Gastrocnemius medialis (tissue), 4 donors: ENCODE data around the gene EHD2.

Source experiments
- CTCF ChIP-seq, 5 experiments: fragments of 450-650 bp in 3 of 5; fragments of 200-600 bp in 2 of 5; sonication (generic) in 2 of 5; IDR thresholded peaks in 4 of 5; conservative IDR thresholded peaks in 1 of 5; 1 replicate in 4 of 5; 2 replicates in 1 of 5; pipeline ENCODE4 v1.5.1; 2016 to 2019; ENCODE audit warnings: antibody characterized with exemption in 5 of 5, mild to moderate bottlenecking in 3 of 5, moderate library complexity in 3 of 5
- POLR2A ChIP-seq, 2 donors: fragments of 450-650 bp; IDR thresholded peaks; one replicate each; pipeline ENCODE4 v1.6.1; 2017; ENCODE audit warnings: antibody characterized with exemption in 2 of 2, mild to moderate bottlenecking in 2 of 2, moderate library complexity in 2 of 2

DNA sequence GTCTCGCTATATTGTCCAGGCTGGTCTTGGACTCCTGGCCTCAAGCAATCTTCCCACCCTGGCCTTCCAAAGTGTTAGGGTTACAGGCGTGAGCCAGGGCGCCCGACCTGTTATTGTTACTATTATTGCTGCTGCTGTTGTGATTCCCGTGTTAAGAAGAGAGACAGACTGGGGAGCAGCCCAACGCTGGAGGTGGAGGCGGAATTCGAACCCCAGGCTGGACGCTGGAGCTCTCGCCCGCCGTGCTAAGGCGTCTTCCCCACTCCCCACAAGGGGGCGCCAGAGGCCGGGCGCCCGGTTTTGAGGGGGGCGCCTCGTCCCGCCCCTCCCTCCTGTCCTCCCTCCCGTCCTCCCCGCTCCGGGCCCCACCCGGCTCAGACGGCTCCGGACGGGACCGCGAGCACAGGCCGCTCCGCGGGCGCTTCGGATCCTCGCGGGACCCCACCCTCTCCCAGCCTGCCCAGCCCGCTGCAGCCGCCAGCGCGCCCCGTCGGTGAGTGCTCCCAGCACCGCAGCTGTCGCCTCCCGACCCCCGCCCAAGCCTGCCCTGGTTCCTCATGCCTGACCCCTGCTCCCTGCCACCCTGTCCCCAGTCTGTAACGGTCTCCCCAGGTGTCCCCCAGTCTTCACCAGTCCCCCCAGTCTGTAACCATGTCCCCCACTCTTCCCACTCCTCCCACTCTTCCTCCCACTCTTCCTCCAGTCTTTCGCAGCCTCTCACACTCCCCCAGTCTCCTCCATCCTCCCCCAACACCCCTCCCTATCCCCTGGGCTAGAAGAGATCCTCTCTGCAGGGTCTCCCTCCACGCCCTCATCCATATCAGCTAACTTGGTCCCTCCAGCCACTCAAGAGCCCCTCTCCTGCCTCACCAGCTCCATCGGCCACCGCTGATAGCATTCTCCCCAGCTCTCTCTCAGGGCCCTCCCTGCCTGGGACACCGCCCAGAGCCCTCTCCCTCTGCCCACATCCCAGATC lies at the start of gene EHD2:
- TF ChIP-seq CTCF (IDR thresholded peaks at IDR 0.05 in 4 of 5, conservative IDR thresholded peaks at IDR 0.05 in 1 of 5) (peak; percentile 71 to 94 (median 92)), POLR2A (IDR thresholded peaks at IDR 0.05) (peak; percentile 50 to 72)
